ENCODE measurements around the gene RPUSD3.
"Not testable (repeated sequence)": the region's sequence is repeated elsewhere in the genome, so short reads cannot be mapped to it uniquely, and the experiment has no call there.

The RPUSD3 gene

GRCh38 chr3:9851926-9852325 lies 8.1 kb upstream of the RPUSD3 start:
- not testable (repeated sequence) for H3K4me1 ChIP-seq (ENCODE audit: control insufficient read depth, insufficient read depth, low read length); H3K9me3 ChIP-seq (ENCODE audit: control insufficient read depth, insufficient read depth, low read depth, low read length); H3K9ac ChIP-seq (ENCODE audit: low read length); H3K36me3 ChIP-seq (ENCODE audit: control insufficient read depth, insufficient read depth, low read length); H3K27ac ChIP-seq (ENCODE audit: low read depth, low read length); H3K27me3 ChIP-seq (ENCODE audit: control insufficient read depth, insufficient read depth, low read length); H3K4me3 ChIP-seq (ENCODE audit: low read depth, low read length)

- not testable (repeated sequence) for H3K9me3 ChIP-seq (ENCODE audit: control insufficient read depth, insufficient read depth, low read depth, low read length); H3K36me3 ChIP-seq (ENCODE audit: control insufficient read depth, insufficient read depth, low read length); H3K9ac ChIP-seq (ENCODE audit: low read length); H3K27me3 ChIP-seq (ENCODE audit: control insufficient read depth, insufficient read depth, low read length); H3K27ac ChIP-seq (ENCODE audit: low read depth, low read length); H3K4me1 ChIP-seq (ENCODE audit: control insufficient read depth, insufficient read depth, low read length); H3K4me3 ChIP-seq (ENCODE audit: low read depth, low read length)
These were observed 7.6 kb upstream of the RPUSD3 start for GRCh38 chr3:9851383-9851782.

GRCh38 chr3:9848860-9849259 lies 5.1 kb upstream of the RPUSD3 start:
- H3K4me1 ChIP-seq (ENCODE audit: control insufficient read depth, insufficient read depth, low read length); H3K27me3 ChIP-seq (ENCODE audit: control insufficient read depth, insufficient read depth, low read length); H3K9me3 ChIP-seq (ENCODE audit: control insufficient read depth, insufficient read depth, low read depth, low read length); H3K36me3 ChIP-seq (ENCODE audit: control insufficient read depth, insufficient read depth, low read length); H3K27ac ChIP-seq (ENCODE audit: low read depth, low read length); H3K9ac ChIP-seq (ENCODE audit: low read length); H3K4me3 ChIP-seq (ENCODE audit: low read depth, low read length): not testable (repeated sequence)

GRCh38 chr3:9847870-9848269 lies 4.1 kb upstream of the RPUSD3 start:
- not testable (repeated sequence) for H3K36me3 ChIP-seq (ENCODE audit: control insufficient read depth, insufficient read depth, low read length); H3K9me3 ChIP-seq (ENCODE audit: control insufficient read depth, insufficient read depth, low read depth, low read length); H3K4me3 ChIP-seq (ENCODE audit: low read depth, low read length); H3K27ac ChIP-seq (ENCODE audit: low read depth, low read length); H3K27me3 ChIP-seq (ENCODE audit: control insufficient read depth, insufficient read depth, low read length); H3K4me1 ChIP-seq (ENCODE audit: control insufficient read depth, insufficient read depth, low read length); H3K9ac ChIP-seq (ENCODE audit: low read length)

GRCh38 chr3:9846931-9847488 lies 3.2 kb upstream of the RPUSD3 start:
- H3K9me3 ChIP-seq (ENCODE audit: control insufficient read depth, insufficient read depth, low read depth, low read length) = no peaks in the 10 kb centered on the region; the same call in 1 of the 2 replicates
- H3K36me3 ChIP-seq (ENCODE audit: control insufficient read depth, insufficient read depth, low read length) = peaks cover 3% of the 10 kb centered on the region
- H3K4me3 ChIP-seq (ENCODE audit: low read depth, low read length) = no peak overlapping the region
- H3K9ac ChIP-seq (ENCODE audit: low read length) = no peak overlapping the region
- H3K27ac ChIP-seq (ENCODE audit: low read depth, low read length) = no peak overlapping the region
- H3K27me3 ChIP-seq (ENCODE audit: control insufficient read depth, insufficient read depth, low read length) = no peaks in the 10 kb centered on the region
- H3K4me1 ChIP-seq (ENCODE audit: control insufficient read depth, insufficient read depth, low read length) = peaks cover 6% of the 10 kb centered on the region; the same call in 1 of the 2 replicates

GRCh38 chr3:9846231-9846630 lies 2.4 kb upstream of the RPUSD3 start:
- no peaks in the 10 kb centered on the region for H3K27me3 ChIP-seq (ENCODE audit: control insufficient read depth, insufficient read depth, low read length)
- no peak overlapping the region for H3K27ac ChIP-seq (ENCODE audit: low read depth, low read length)
- H3K4me1 ChIP-seq (ENCODE audit: control insufficient read depth, insufficient read depth, low read length) = peaks cover 6% of the 10 kb centered on the region; the same call in 1 of the 2 replicates
- no peak overlapping the region for H3K9ac ChIP-seq (ENCODE audit: low read length)
- no peak overlapping the region for H3K4me3 ChIP-seq (ENCODE audit: low read depth, low read length)
- H3K36me3 ChIP-seq (ENCODE audit: control insufficient read depth, insufficient read depth, low read length) = peaks cover 11% of the 10 kb centered on the region
- no peaks in the 10 kb centered on the region; the same call in 1 of the 2 replicates for H3K9me3 ChIP-seq (ENCODE audit: control insufficient read depth, insufficient read depth, low read depth, low read length)

GRCh38 chr3:9841015-9841414 lies 2.8 kb downstream of the RPUSD3 start:
- Histone ChIP-seq H3K36me3 (ENCODE audit: control insufficient read depth, insufficient read depth, low read length) (peaks cover 50% of the 10 kb centered on the region), H3K27ac (ENCODE audit: low read depth, low read length) (no peak overlapping the region), H3K27me3 (ENCODE audit: control insufficient read depth, insufficient read depth, low read length) (no peaks in the 10 kb centered on the region), H3K9me3 (ENCODE audit: control insufficient read depth, insufficient read depth, low read depth, low read length) (no peaks in the 10 kb centered on the region), H3K9ac (ENCODE audit: low read length) (no peak overlapping the region), H3K4me3 (ENCODE audit: low read depth, low read length) (no peak overlapping the region), H3K4me1 (ENCODE audit: control insufficient read depth, insufficient read depth, low read length) (peaks cover 6% of the 10 kb centered on the region; the same call in 1 of the 2 replicates)

GRCh38 chr3:9838856-9839255 lies 5.0 kb downstream of the RPUSD3 start:
- H3K27ac ChIP-seq (ENCODE audit: low read depth, low read length) = no peak overlapping the region
- H3K4me1 ChIP-seq (ENCODE audit: control insufficient read depth, insufficient read depth, low read length) = 0 out of 2 replicates have a peak, but pooled peaks cover 3% of the 10 kb centered on the region
- no peaks in the 10 kb centered on the region for H3K9me3 ChIP-seq (ENCODE audit: control insufficient read depth, insufficient read depth, low read depth, low read length)
- H3K27me3 ChIP-seq (ENCODE audit: control insufficient read depth, insufficient read depth, low read length) = no peaks in the 10 kb centered on the region
- no peak overlapping the region for H3K9ac ChIP-seq (ENCODE audit: low read length)
- no peak overlapping the region for H3K4me3 ChIP-seq (ENCODE audit: low read depth, low read length)
- H3K36me3 ChIP-seq (ENCODE audit: control insufficient read depth, insufficient read depth, low read length) = peaks cover 68% of the 10 kb centered on the region

GRCh38 chr3:9837701-9838582 lies 5.9 kb downstream of the RPUSD3 start:
- Histone ChIP-seq H3K4me3 (ENCODE audit: low read depth, low read length) (no peak overlapping the region), H3K9ac (ENCODE audit: low read length) (no peak overlapping the region), H3K9me3 (ENCODE audit: control insufficient read depth, insufficient read depth, low read depth, low read length) (no peaks in the 10 kb centered on the region), H3K36me3 (ENCODE audit: control insufficient read depth, insufficient read depth, low read length) (peaks cover 69% of the 10 kb centered on the region), H3K27me3 (ENCODE audit: control insufficient read depth, insufficient read depth, low read length) (no peaks in the 10 kb centered on the region), H3K27ac (ENCODE audit: low read depth, low read length) (no peak overlapping the region), H3K4me1 (ENCODE audit: control insufficient read depth, insufficient read depth, low read length) (0 out of 2 replicates have a peak, but pooled peaks cover 3% of the 10 kb centered on the region)

GRCh38 chr3:9834520-9835380 lies 9.1 kb downstream of the RPUSD3 start:
- Histone ChIP-seq H3K9ac (ENCODE audit: low read length) (no peak overlapping the region), H3K9me3 (ENCODE audit: control insufficient read depth, insufficient read depth, low read depth, low read length) (no peaks in the 10 kb centered on the region), H3K36me3 (ENCODE audit: control insufficient read depth, insufficient read depth, low read length) (peaks cover 48% of the 10 kb centered on the region), H3K4me3 (ENCODE audit: low read depth, low read length) (no peak overlapping the region), H3K4me1 (ENCODE audit: control insufficient read depth, insufficient read depth, low read length) (no peaks in the 10 kb centered on the region), H3K27me3 (ENCODE audit: control insufficient read depth, insufficient read depth, low read length) (no peaks in the 10 kb centered on the region), H3K27ac (ENCODE audit: low read depth, low read length) (no peak overlapping the region)

- Histone ChIP-seq H3K27me3 (ENCODE audit: control insufficient read depth, insufficient read depth, low read length) (no peaks in the 10 kb centered on the region), H3K4me3 (ENCODE audit: low read depth, low read length) (no peak overlapping the region), H3K36me3 (ENCODE audit: control insufficient read depth, insufficient read depth, low read length) (peaks cover 33% of the 10 kb centered on the region), H3K9me3 (ENCODE audit: control insufficient read depth, insufficient read depth, low read depth, low read length) (no peaks in the 10 kb centered on the region), H3K27ac (ENCODE audit: low read depth, low read length) (no peak overlapping the region), H3K9ac (ENCODE audit: low read length) (no peak overlapping the region), H3K4me1 (ENCODE audit: control insufficient read depth, insufficient read depth, low read length) (no peaks in the 10 kb centered on the region)
These were observed 10.7 kb downstream of the RPUSD3 start for GRCh38 chr3:9833078-9833477.
